GM19025 (cell line): ENCODE data around the gene PEF1.

Experiments used
- ATAC-seq: cut with Tn5 transposase; IDR thresholded peaks from one replicate; pipeline ENCODE4 v1.9.1; 2021; ENCODE audit warnings: mild to moderate bottlenecking, low read depth, moderate library complexity; ENCODE audit not compliant: unreplicated experiment

The PEF1 gene

DNA sequence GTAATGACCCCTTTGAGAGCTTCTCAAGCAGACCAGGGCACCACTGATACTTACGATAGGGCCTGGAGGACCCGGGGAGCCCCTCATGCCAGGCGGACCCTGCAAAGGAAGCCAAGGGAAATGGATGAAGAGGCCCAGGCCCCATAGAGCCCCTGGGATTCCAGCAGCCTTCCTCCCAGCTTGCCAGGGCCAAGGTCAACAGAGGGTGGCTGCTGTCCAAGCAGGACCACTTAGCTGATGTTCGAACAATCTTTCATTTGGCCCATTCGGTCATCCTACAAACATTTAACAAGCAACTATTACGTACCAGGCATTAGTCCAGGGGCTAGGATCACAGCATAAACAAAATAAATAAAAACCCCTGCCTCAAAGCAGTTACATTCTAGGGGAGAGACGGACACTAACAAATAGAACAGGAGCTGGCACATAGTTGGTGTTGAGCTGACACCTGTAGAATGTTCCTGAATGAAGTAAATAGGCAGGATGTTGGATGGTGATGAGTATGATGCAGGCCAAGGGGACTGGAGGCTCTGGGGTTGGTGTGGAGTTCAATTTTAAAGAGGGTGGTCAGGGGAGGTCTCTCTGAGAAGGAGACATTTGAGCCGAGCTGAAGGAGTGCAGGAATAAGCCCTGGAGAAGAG, 27.0 kb upstream of the PEF1 start:
- no peak for ATAC-seq

- ATAC-seq: no peak
These were observed 26.5 kb upstream of the PEF1 start for GRCh38 chr1:31671147-31671546.

GRCh38 chr1:31670593-31670964, 25.9 kb upstream of the PEF1 start:
- ATAC-seq: no peak

DNA sequence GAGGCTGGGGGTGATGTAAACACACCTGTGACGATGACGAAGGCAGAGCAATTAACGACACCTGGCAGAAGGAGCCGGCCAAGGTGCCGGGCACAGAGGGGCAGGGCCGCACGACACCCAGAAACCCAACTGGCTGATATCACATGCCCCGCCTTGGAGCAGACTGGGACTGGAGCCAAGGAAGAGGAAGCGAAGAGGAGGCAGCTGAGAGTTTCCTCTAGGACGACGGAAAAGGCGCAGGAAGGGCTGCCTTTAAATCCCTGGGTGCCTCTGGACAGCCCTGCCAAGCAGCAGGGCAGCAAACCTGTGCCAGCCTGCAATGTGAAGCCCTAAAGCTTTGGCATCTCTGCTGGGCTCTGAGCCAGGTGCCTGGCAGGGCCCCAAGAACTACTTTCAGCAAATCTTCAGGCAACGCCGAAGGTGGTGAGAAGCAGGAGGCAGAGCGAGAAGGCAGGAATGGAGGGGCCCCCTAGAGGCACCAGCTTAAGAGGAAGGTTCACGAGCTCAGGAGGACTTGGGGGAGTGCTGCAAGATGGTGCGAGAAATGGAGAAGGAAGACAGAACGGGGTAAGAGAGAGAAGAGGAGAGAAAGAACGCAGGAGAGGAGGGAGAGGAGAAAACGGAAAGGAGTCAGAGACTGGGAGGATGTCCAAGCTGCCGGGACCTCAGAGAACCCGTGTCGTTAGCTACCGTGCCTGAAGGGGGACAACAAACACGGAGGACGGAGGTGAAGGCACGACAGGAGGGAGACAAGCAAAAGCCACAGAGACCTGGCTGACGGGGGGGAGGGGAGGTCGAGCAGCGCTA, 25.3 kb upstream of the PEF1 start:
- no peak for ATAC-seq

DNA sequence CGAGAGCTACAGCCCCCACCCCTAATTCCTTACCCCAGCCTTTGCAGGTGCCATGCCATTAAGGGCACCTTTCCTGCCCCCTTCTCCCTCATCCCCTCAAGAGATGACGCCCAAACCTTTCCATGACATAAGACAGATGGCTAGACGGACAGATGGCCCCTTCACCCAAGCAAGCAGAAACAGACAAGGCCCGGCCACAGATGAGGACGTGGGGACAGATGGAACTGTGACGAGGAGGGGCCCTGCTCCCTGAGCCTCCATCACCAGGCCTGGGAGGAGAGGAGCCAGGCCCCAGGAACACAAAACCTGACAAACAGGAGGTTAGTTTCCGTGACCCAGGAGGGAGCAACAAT, 24.7 kb upstream of the PEF1 start:
- no peak for ATAC-seq

GRCh38 chr1:31668303-31668883, 23.7 kb upstream of the PEF1 start:
- no peak for ATAC-seq

DNA sequence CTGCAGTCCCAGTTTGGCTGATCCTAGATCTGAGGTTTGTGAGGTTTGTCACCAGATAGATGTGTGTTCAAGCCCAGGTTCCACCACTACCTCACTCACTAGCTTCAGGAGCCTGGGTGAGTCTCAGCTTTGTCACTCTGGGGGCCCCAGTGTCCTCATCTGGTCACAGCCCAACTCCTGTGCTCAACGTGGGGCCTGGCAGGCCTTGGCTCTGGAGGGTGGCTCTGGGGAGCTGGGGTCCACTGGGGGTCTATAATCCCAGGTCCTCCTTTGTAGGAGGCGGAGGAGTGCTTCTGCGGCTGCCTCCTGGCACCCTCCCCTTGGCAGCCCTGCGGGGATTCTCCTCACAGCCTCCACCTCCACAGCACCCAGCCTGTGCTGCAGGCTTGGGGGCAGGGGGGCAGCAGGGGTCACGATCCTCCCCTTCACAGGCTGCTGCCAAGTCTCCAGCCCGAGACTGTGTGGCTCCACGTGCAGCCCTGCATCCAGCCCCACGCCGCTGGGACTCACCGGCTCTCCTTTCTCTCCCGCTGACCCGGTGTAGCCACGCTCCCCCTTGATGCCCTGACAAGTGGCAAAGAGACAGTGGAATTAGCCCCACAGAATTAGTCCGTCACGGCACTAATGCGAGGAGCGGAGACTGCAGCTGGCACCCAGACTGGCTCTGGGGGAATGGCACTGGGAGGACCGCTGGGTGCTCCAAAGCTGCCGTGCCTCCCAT, 22.5 kb upstream of the PEF1 start:
- ATAC-seq: no peak

- no peak for ATAC-seq
These were observed 21.7 kb upstream of the PEF1 start for GRCh38 chr1:31666263-31666963.

- no peak for ATAC-seq
These were observed 20.7 kb upstream of the PEF1 start for GRCh38 chr1:31665234-31665878.

- no peak for ATAC-seq
These were observed 19.9 kb upstream of the PEF1 start for GRCh38 chr1:31664528-31664927.

- ATAC-seq: no peak
These were observed 19.2 kb upstream of the PEF1 start for GRCh38 chr1:31663622-31664452.

DNA sequence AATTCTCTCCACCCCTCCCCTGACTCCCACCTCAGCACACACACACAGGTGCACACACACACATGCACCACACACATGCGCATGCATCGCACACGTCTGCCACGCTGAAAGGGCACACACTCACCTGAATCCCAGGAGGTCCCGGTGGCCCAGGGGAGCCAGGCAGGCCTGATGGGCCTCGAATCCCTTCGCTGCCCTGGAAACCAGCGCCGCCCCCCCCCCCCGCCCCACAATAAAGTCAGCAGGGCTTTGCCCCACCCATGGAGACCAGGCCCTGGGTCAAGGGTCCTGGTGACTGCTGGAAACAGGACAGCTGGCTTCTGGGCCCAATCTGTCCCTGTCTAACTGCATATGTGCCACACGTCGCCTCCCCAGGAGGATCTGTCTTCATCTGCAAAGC, 17.8 kb upstream of the PEF1 start:
- ATAC-seq: no peak

DNA sequence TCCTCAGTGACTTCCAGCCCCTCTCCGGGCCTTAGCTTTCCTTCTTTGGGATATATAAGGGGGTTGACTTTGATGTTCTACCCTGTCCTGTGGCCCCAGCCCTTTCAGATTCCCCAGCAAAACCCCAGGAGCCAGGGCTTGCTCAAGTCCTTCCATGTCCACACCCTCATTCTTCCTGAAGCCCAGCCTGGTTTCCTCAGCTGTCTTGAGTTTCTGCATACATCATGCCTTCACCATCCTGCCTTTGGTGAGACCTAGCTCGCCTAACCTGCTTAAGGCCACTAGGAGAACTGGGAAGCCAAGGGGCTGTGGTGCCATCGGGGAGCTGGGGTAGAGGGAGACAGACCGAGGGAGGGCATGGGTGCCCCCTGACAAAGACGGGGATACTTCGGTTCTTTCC, 17.2 kb upstream of the PEF1 start:
- no peak for ATAC-seq

DNA sequence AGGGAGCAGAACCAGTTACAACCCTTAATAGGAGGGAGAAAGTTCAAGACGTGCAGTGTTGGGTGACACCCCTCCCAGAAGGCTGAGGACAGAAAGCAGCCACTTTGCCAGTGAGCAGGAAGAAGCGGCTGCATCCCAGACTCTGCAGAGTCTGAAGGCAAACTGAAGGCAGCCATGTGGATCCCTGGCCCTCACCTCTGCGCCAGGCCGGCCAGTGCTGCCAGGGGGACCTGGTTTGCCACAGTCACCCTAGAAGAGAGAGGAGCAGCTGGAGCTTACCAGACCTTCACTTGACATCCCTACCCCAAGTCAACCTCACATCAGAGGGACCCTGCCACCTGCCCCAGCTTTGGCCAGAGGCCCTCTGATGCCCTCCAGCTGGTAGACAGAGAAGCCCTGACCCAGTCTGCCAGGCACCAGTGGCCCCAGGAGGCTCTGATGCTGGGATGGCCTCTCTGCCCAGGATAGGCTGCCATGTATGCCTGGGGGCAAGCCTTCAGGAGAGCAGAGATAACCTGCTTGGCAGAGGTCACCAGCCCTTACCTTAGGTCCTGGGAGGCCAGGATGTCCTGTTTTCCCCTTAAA, 16.3 kb upstream of the PEF1 start:
- no peak for ATAC-seq

- ATAC-seq: no peak
These were observed 15.2 kb upstream of the PEF1 start for GRCh38 chr1:31659889-31660288.

DNA sequence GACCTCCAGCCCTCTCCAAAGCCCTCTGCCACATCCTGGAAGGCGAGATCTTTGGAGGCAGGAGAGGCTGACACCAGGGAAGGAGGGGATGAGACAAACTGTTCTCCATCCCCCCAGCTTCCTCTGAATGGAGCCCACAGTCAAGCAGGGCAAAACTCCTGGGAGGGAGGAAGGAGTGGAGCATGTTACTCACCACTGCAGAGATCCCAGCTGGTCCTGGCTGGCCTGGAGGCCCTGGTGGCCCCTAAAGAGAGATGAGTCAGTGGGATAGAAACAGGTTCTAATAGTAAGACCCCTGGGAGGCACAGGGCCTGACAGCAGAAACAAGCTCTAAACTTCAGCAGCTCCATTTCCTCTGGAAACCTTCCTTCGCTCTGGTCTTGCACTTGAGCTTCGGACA, 14.0 kb upstream of the PEF1 start:
- ATAC-seq: no peak

DNA sequence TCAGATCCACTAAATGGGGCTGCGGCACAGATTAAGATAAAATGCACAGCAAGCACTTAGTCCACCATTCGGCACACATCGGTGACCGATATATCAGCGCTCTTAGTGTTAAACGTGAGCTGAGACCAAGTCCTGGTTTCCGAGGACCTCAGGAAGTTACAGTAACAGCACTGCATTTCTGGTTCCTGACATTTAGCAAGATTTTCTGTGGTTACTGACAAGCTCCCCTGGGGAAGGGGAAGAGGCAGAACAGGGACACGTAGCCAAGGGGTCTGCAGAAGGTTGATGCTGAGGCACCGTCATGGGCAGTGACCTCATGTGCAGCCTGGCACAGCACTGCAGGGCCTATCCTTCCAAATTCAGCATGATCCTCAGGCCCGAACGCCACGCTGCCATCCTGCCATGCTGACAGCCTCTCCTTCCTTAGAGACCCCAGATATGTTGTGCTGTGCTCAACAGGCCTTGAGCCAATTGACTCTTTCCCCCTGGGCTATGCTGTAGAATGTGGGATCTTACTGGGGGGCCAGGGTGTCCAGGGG, 13.4 kb upstream of the PEF1 start:
- ATAC-seq: no peak

DNA sequence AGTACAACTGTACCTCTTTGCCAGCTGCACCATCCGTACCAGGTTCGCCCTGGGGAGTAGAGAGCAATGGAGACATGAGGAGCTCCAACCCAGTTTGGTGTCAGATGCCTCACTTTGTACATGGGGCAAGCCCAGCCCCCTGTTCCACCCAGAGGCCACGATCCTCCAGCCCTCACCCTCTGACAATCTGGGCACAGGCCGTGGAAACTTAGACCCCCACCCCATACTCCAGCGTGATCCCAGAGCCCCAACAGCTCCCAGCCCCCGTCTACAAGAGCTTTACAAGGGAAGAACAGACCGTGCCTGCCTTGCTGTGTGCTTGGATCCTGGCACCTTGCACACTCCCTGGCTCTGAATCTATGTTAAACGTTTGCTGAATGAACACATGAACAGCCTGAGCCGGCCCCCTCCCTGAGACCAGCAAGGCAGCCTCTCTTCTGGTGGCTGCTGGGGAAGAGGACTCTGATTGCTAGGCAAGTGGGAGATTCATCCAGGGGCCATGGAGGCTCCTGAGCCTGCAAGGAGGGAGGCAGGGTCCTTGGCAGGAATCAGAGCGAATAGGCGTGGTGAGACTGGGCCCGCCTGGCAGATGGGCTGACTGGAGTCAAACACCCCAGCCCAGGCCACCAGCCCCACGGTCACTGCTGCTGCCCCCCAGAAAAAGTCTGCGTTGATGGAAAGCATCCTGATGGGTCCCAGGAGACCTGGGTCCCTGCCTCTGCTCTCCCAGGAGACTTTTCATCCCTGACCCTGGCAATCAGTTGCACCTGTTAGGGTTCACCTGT, 12.5 kb upstream of the PEF1 start:
- ATAC-seq: no peak
